PFSK-1 (cell line): ENCODE measurements around the gene RASAL2.

Experiments
- POLR2AphosphoS5 ChIP-seq: IDR thresholded peaks from 2 replicates; pipeline ENCODE4 v1.6.1; 2012; ENCODE audit warnings: low read depth, mild to moderate bottlenecking, control low read depth, low read length, moderate library complexity
- SIN3A ChIP-seq: IDR thresholded peaks from 2 replicates; pipeline ENCODE4 v1.6.1; 2012; ENCODE audit warnings: mild to moderate bottlenecking, low read length, moderate library complexity, borderline replicate concordance; ENCODE audit not compliant: insufficient read depth
- TAF1 ChIP-seq: IDR thresholded peaks from 2 replicates; pipeline ENCODE4 v1.6.1; 2012; ENCODE audit warnings: low read length, control low read depth, borderline replicate concordance; ENCODE audit not compliant: insufficient read depth
- TF ChIP-seq, protein P1 (sequence below), 2 experiments: IDR thresholded peaks; 2 replicates each; pipeline versions ENCODE4 v1.6.1 to v1.8.0; 2011 to 2012; ENCODE audit warnings: low read depth in 2 of 2, low read length in 2 of 2, control low read depth in 1 of 2, inconsistent platforms in 1 of 2, mild to moderate bottlenecking in 1 of 2, moderate library complexity in 1 of 2; ENCODE audit not compliant: insufficient read depth in 1 of 2

DNA sequence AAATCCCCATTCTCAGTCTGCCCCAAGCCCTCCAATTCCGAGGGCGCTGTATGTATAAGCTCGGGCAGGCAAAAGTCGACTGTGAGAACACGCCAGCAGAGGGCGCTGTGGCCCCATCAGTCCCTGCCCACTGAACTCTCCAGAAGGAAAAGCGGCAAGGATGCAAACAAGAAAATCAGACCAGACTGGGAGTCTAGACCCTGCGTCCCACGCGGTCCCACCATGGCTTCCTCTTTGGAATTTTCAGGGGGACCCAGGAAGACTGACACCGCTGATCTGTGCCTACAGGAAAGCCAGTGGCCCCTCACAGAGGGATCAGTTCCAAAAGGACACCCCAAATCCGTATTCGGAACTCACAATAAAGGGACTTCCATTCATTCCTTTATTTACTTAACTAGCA is 438.5 kb downstream of the RASAL2 start:
- TF ChIP-seq, protein P1, sequence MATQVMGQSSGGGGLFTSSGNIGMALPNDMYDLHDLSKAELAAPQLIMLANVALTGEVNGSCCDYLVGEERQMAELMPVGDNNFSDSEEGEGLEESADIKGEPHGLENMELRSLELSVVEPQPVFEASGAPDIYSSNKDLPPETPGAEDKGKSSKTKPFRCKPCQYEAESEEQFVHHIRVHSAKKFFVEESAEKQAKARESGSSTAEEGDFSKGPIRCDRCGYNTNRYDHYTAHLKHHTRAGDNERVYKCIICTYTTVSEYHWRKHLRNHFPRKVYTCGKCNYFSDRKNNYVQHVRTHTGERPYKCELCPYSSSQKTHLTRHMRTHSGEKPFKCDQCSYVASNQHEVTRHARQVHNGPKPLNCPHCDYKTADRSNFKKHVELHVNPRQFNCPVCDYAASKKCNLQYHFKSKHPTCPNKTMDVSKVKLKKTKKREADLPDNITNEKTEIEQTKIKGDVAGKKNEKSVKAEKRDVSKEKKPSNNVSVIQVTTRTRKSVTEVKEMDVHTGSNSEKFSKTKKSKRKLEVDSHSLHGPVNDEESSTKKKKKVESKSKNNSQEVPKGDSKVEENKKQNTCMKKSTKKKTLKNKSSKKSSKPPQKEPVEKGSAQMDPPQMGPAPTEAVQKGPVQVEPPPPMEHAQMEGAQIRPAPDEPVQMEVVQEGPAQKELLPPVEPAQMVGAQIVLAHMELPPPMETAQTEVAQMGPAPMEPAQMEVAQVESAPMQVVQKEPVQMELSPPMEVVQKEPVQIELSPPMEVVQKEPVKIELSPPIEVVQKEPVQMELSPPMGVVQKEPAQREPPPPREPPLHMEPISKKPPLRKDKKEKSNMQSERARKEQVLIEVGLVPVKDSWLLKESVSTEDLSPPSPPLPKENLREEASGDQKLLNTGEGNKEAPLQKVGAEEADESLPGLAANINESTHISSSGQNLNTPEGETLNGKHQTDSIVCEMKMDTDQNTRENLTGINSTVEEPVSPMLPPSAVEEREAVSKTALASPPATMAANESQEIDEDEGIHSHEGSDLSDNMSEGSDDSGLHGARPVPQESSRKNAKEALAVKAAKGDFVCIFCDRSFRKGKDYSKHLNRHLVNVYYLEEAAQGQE (IDR thresholded peaks at IDR 0.05; ENCODE audit: insufficient read depth in 1 of 2, low read depth in 2 of 2, low read length in 2 of 2) = no peak
- TF ChIP-seq POLR2AphosphoS5 = no peak
- no peak for TF ChIP-seq TAF1
- no peak for TF ChIP-seq SIN3A
